ENCODE results near the gene ROBO4. TPM values are rescaled to one million over a fixed set of nuclear protein-coding genes. Genes with fewer than 3 reads are reported as not detected.

Gene ROBO4
- total RNA-seq, 4 donors from 2014 or later: 11.2 to 96.6 (median 46.6) TPM

- TF ChIP-seq CTCF (IDR thresholded peaks at IDR 0.05) (no peak), POLR2A (IDR thresholded peaks at IDR 0.05) (no peak)
- no peaks in the 10 kb centered on the region for H3K4me1 ChIP-seq
- no peaks in the 10 kb centered on the region for H3K9me3 ChIP-seq
- intact Hi-C loops (cut with DNase I; ENCODE audit: low total_unique reads): no loop called here
- no peaks in the 10 kb centered on the region for H3K27me3 ChIP-seq
- no peak for DNase-seq
- no peak overlapping the region for H3K27ac ChIP-seq
- no peaks in the 10 kb centered on the region for H3K36me3 ChIP-seq
- no peak overlapping the region for H3K4me3 ChIP-seq
Observed at GRCh38 chr11:124928942-124929665, 31.4 kb upstream of the ROBO4 start.

GRCh38 chr11:124923296-124923695 lies 25.6 kb upstream of the ROBO4 start:
- Histone ChIP-seq H3K9me3 (no peaks in the 10 kb centered on the region), H3K4me3 (no peak overlapping the region), H3K36me3 (no peaks in the 10 kb centered on the region), H3K27me3 (no peaks in the 10 kb centered on the region), H3K27ac (no peak overlapping the region), H3K4me1 (peaks cover 0 to 7% of the 10 kb centered on the region in 2 donors)
- intact Hi-C loops (cut with DNase I; ENCODE audit: low total_unique reads): no loop called here
- TF ChIP-seq CTCF (IDR thresholded peaks at IDR 0.05): no peak
- no peak for TF ChIP-seq POLR2A (IDR thresholded peaks at IDR 0.05)
- DNase-seq: no peak

- TF ChIP-seq POLR2A (IDR thresholded peaks at IDR 0.05) (no peak), CTCF (IDR thresholded peaks at IDR 0.05) (no peak)
- no peak overlapping the region for H3K27ac ChIP-seq
- no peaks in the 10 kb centered on the region for H3K27me3 ChIP-seq
- H3K36me3 ChIP-seq: no peaks in the 10 kb centered on the region
- H3K4me3 ChIP-seq: no peak overlapping the region
- H3K9me3 ChIP-seq: no peaks in the 10 kb centered on the region
- H3K4me1 ChIP-seq: peaks cover 0 to 7% of the 10 kb centered on the region in 2 donors
- no peak for DNase-seq
- intact Hi-C loops (cut with DNase I; ENCODE audit: low total_unique reads): no loop called here
Observed at GRCh38 chr11:124922831-124923230, 25.2 kb upstream of the ROBO4 start.

DNA sequence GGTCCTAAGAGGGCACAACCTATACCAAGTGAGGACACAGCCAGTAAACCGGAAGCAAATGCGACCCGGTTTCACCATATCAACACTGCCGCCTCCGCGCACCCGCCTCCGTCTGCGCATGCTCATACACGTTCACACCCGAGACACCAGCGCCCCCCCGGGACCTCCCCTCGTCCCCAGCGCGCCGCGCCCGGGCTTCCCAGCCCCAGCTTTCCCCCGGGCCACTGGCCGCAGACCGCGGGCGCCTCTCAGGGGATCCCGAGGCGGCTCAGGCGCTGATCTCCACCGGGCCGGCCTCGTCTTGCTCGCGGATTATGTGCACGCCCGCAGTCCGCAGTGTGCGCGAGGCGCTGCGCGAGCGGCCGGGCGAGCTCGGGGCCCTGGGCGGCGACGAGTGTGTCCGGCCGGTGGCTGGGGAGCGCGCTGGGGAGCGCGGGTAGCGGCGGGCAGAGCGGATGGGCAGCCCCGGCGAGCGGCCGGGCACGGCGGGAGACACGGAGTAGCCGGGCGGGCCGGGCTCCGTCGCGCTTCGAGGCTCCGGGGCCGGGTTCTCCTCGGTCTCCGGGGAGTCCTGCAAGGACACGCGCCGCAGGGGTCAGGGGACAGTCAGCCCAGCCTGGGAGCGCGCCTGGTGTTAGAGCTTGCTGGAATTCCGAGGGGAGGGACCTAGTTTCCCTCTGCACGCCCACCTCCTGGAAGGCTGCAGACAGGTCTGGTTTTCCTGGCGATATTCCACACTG lies 23.4 kb upstream of the ROBO4 start:
- DNase-seq: peak; percentile 53 to 54
- H3K4me3 ChIP-seq: peak overlapping the region; percentile 13 to 39
- no peaks in the 10 kb centered on the region for H3K36me3 ChIP-seq
- no peaks in the 10 kb centered on the region for H3K9me3 ChIP-seq
- intact Hi-C loops (cut with DNase I; ENCODE audit: low total_unique reads): no loop called here
- TF ChIP-seq CTCF (IDR thresholded peaks at IDR 0.05): no peak
- no peak for TF ChIP-seq POLR2A (IDR thresholded peaks at IDR 0.05)
- peaks cover 0 to 7% of the 10 kb centered on the region in 2 donors for H3K4me1 ChIP-seq
- H3K27ac ChIP-seq: peak overlapping the region; percentile 12 to 39
- no peaks in the 10 kb centered on the region for H3K27me3 ChIP-seq

DNA sequence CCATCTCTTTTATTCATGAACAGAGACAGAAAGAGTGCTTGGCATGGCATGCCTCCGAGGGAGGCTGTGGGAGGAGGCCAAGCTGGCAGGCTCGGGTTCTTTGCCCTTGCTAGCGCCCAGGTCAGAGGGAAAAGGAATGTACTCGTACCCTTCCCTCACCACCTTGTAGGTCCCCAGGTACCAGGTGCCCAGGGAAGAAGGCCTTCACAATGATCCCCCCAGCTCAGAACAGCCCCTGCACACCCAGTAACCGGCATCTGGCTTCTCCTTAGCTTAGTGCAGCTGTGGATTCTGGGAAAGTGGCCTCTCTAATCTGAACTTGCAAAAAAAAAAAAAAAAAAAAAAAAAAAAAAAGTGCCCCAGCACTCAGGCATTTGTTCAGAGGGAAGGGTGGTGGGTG lies 22.7 kb upstream of the ROBO4 start:
- TF ChIP-seq CTCF (IDR thresholded peaks at IDR 0.05) (no peak), POLR2A (IDR thresholded peaks at IDR 0.05) (no peak)
- Histone ChIP-seq H3K36me3 (no peaks in the 10 kb centered on the region), H3K9me3 (no peaks in the 10 kb centered on the region), H3K27ac (no peak overlapping the region), H3K27me3 (no peaks in the 10 kb centered on the region), H3K4me3 (no peak overlapping the region), H3K4me1 (peaks cover 0 to 7% of the 10 kb centered on the region in 2 donors)
- intact Hi-C loops (cut with DNase I; ENCODE audit: low total_unique reads): no loop called here
- DNase-seq: no peak

Data from uterus (tissue), 4 donors.